Neural crest cell (in vitro differentiated cells): ENCODE data around the gene DOCK8. TPM values are rescaled to one million over a fixed set of nuclear protein-coding genes. Genes with fewer than 3 reads are reported as not detected.
"Not testable (repeated sequence)": the region's sequence is repeated elsewhere in the genome, so short reads cannot be mapped to it uniquely, and the experiment has no call there.

ENCODE experiments used
- DNase-seq: peaks from one replicate; pipeline ENCODE4 v3.0.0; 2021; ENCODE audit warnings: low read depth, mixed read lengths, low spot score
- H3K27ac Mint-ChIP-seq: one replicate; pipeline ENCODE4 v1.8.0; 2021; ENCODE audit warnings: mild to moderate bottlenecking, mixed read lengths; ENCODE audit not compliant: unreplicated experiment
- H3K27me3 Mint-ChIP-seq: 2 replicates; pipeline ENCODE4 v1.8.0; 2021; ENCODE audit warnings: low read depth, mild to moderate bottlenecking, mixed read lengths
- H3K36me3 Mint-ChIP-seq: 2 replicates; pipeline ENCODE4 v1.8.0; 2021; ENCODE audit warnings: low read depth, mild to moderate bottlenecking, mixed read lengths
- H3K4me1 Mint-ChIP-seq: 2 replicates; pipeline ENCODE4 v1.8.0; 2021; ENCODE audit warnings: mixed read lengths
- H3K4me3 Mint-ChIP-seq: one replicate; pipeline ENCODE4 v1.8.0; 2021; ENCODE audit warnings: mild to moderate bottlenecking, mixed read lengths
- H3K9me3 Mint-ChIP-seq: 2 replicates; pipeline ENCODE4 v1.8.0; 2021; ENCODE audit warnings: mixed read lengths
- CTCF ChIP-seq: fragments of 200-600 bp; sonication (generic); conservative IDR thresholded peaks from 2 replicates; pipeline ENCODE4 v1.5.0; 2021; ENCODE audit warnings: antibody characterized with exemption, mild to moderate bottlenecking
- total RNA-seq: library from RNA; stranded (reverse); gene quantifications from 2 replicates; pipeline ENCODE4 v1.2.1, GENCODE V29; 2021

The DOCK8 gene
- total RNA-seq, 1 donor from 2014 or later: 0.58 TPM

- no peaks in the 10 kb centered on the region for H3K9me3 Mint-ChIP-seq
- H3K27ac Mint-ChIP-seq: no peak overlapping the region
- no peak for TF ChIP-seq CTCF
- H3K4me3 Mint-ChIP-seq: no peak overlapping the region
- DNase-seq: no peak
- no peaks in the 10 kb centered on the region for H3K36me3 Mint-ChIP-seq
- peaks cover 35% of the 10 kb centered on the region for H3K27me3 Mint-ChIP-seq
- no peaks in the 10 kb centered on the region for H3K4me1 Mint-ChIP-seq
Measured at GRCh38 chr9:211036-211435, 3.6 kb upstream of the DOCK8 start.

GRCh38 chr9:211557-211956 is 3.1 kb upstream of the DOCK8 start:
- DNase-seq: no peak
- H3K9me3 Mint-ChIP-seq: no peaks in the 10 kb centered on the region
- no peak overlapping the region for H3K27ac Mint-ChIP-seq
- no peak overlapping the region for H3K4me3 Mint-ChIP-seq
- no peak for TF ChIP-seq CTCF
- H3K27me3 Mint-ChIP-seq: peaks cover 40% of the 10 kb centered on the region
- no peaks in the 10 kb centered on the region for H3K4me1 Mint-ChIP-seq
- H3K36me3 Mint-ChIP-seq: no peaks in the 10 kb centered on the region

GRCh38 chr9:212297-212696 is 2.4 kb upstream of the DOCK8 start:
- no peak for TF ChIP-seq CTCF
- no peak for DNase-seq
- Mint-ChIP-seq H3K4me3 (no peak overlapping the region), H3K9me3 (no peaks in the 10 kb centered on the region), H3K27me3 (peaks cover 47% of the 10 kb centered on the region), H3K36me3 (no peaks in the 10 kb centered on the region), H3K4me1 (no peaks in the 10 kb centered on the region), H3K27ac (no peak overlapping the region)

- not testable (repeated sequence) for DNase-seq, H3K36me3 Mint-ChIP-seq, H3K27ac Mint-ChIP-seq, H3K9me3 Mint-ChIP-seq, H3K4me1 Mint-ChIP-seq
- Mint-ChIP-seq H3K4me3 (peak overlapping the region; percentile 65), H3K27me3 (peaks cover 50% of the 10 kb centered on the region)
Measured at GRCh38 chr9:213901-214300, 764 bp upstream of the DOCK8 start.

- no peaks in the 10 kb centered on the region for H3K36me3 Mint-ChIP-seq
- H3K4me1 Mint-ChIP-seq: no peaks in the 10 kb centered on the region
- peaks cover 46% of the 10 kb centered on the region for H3K27me3 Mint-ChIP-seq
- peak overlapping the region; percentile 65 for H3K4me3 Mint-ChIP-seq
- no peak for DNase-seq
- no peak overlapping the region for H3K27ac Mint-ChIP-seq
- TF ChIP-seq CTCF: no peak
- H3K9me3 Mint-ChIP-seq: no peaks in the 10 kb centered on the region
Measured at GRCh38 chr9:214351-214647, 366 bp upstream of the DOCK8 start.

GRCh38 chr9:215631-216155 is 1.0 kb downstream of the DOCK8 start:
- H3K36me3 Mint-ChIP-seq: no peaks in the 10 kb centered on the region
- no peaks in the 10 kb centered on the region for H3K4me1 Mint-ChIP-seq
- peak overlapping the region; percentile 47 for H3K4me3 Mint-ChIP-seq
- H3K27me3 Mint-ChIP-seq: peaks cover 44% of the 10 kb centered on the region
- H3K27ac Mint-ChIP-seq: no peak overlapping the region
- no peaks in the 10 kb centered on the region for H3K9me3 Mint-ChIP-seq
- no peak for TF ChIP-seq CTCF
- no peak for DNase-seq
